ENCODE results near the gene CALD1. TPM values are rescaled to one million over a fixed set of nuclear protein-coding genes. Genes with fewer than 3 reads are reported as not detected.

Gene CALD1
- total RNA-seq, 1 donor from 2014 or later = 95.4 TPM

DNA sequence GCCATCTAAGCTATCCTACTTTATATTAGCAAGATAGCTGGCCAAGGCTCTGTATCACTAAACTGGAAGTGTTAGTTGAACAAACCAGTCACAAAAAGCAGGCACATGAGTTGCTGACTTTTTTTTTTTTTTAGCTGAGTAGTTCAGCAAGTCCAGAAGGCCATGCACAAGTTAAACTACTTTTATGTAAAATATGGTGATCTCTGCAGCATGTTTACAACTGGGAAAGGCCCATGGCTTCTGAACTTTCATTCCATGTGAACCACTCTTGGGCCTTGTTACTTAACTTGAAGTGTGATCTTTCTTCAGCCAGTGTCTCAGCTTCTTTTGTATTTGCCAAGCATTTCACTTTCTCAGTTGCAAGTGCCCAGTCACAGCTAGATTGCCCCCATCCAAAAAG is 78.5 kb downstream of the CALD1 start:
- DNase-seq (ENCODE audit: low spot score, unreplicated experiment) = no peak
- TF ChIP-seq, protein P1, sequence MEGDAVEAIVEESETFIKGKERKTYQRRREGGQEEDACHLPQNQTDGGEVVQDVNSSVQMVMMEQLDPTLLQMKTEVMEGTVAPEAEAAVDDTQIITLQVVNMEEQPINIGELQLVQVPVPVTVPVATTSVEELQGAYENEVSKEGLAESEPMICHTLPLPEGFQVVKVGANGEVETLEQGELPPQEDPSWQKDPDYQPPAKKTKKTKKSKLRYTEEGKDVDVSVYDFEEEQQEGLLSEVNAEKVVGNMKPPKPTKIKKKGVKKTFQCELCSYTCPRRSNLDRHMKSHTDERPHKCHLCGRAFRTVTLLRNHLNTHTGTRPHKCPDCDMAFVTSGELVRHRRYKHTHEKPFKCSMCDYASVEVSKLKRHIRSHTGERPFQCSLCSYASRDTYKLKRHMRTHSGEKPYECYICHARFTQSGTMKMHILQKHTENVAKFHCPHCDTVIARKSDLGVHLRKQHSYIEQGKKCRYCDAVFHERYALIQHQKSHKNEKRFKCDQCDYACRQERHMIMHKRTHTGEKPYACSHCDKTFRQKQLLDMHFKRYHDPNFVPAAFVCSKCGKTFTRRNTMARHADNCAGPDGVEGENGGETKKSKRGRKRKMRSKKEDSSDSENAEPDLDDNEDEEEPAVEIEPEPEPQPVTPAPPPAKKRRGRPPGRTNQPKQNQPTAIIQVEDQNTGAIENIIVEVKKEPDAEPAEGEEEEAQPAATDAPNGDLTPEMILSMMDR (IDR thresholded peaks at IDR 0.05; ENCODE audit: unreplicated experiment) = no peak
- Mint-ChIP-seq H3K9me3 (ENCODE audit: low read depth) (peaks cover 4% of the 10 kb centered on the region), H3K27ac (no peak overlapping the region), H3K4me3 (ENCODE audit: low read depth) (no peak overlapping the region), H3K27me3 (no peaks in the 10 kb centered on the region), H3K4me1 (ENCODE audit: low read depth) (peaks cover 43% of the 10 kb centered on the region), H3K36me3 (ENCODE audit: insufficient read depth) (peaks cover 1% of the 10 kb centered on the region)

DNA sequence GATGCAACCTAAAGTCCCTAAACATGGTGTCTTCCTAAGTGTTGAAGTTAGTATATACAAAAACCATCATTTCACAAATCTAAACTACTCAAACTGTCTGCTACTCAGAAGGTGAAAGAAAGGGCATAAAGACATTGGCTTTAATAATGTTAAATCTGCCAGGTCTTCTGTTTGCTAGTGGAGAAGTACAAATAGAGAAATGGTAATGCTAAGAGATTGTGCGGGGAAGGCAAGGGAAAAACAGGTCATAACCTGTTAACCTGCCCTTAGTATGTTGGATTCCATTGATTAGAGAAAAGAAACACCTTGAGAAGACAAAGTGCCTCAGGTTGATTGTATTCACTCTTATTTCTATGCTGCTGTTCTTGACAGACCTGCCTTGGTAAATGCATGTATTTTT is 80.3 kb downstream of the CALD1 start:
- H3K4me1 Mint-ChIP-seq (ENCODE audit: low read depth) = peaks cover 44% of the 10 kb centered on the region
- no peak for DNase-seq (ENCODE audit: low spot score, unreplicated experiment)
- H3K4me3 Mint-ChIP-seq (ENCODE audit: low read depth) = no peak overlapping the region
- peak overlapping the region; percentile 20 for H3K27ac Mint-ChIP-seq
- TF ChIP-seq, protein P1 (IDR thresholded peaks at IDR 0.05; ENCODE audit: unreplicated experiment) = no peak
- H3K27me3 Mint-ChIP-seq = no peaks in the 10 kb centered on the region
- peaks cover 1% of the 10 kb centered on the region for H3K36me3 Mint-ChIP-seq (ENCODE audit: insufficient read depth)
- peaks cover 4% of the 10 kb centered on the region for H3K9me3 Mint-ChIP-seq (ENCODE audit: low read depth)

DNA sequence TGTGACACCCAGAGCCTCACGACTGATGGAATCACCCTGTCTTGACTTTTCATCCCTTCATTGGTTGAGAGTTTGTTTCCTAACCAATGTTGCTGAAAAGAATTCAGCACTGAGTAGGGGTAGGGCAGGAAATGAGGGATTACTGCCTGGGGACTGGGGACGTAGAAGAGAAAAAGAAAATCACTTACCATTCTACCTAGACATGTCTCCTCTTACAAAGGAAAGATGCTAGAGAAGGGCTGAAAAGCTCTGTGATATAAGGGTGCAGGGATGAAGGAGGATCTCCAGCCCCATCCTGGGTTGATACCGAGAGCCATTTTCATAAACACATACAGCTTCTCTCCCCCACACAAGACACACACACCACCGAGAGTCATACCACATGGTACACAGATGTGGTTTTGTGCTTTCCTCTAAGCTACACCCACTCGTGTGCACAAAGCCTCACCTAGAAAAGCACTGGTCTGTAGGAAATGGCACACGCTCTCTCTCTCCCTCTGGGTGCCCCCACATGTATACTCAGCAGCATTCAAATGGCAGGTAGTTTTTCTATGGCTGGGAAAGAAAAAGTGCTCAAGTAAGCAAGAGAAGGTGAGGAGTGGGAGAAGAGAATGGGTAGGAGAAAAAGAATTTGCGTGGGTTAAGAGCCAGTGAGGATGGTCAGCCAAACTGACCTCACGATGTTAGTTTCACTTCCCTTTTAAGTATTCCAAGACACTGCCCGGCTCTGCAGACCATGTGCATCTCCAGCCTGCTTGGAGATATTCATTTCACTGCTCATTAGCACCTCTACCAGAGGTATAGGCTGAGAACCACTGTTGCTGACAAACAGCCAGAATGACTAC is 85.8 kb downstream of the CALD1 start:
- Mint-ChIP-seq H3K36me3 (ENCODE audit: insufficient read depth) (peaks cover 8% of the 10 kb centered on the region), H3K27ac (peak overlapping the region; percentile 65), H3K4me1 (ENCODE audit: low read depth) (peaks cover 60% of the 10 kb centered on the region), H3K27me3 (no peaks in the 10 kb centered on the region), H3K9me3 (ENCODE audit: low read depth) (no peaks in the 10 kb centered on the region), H3K4me3 (ENCODE audit: low read depth) (no peak overlapping the region)
- TF ChIP-seq, protein P1 (IDR thresholded peaks at IDR 0.05; ENCODE audit: unreplicated experiment) = no peak
- DNase-seq (ENCODE audit: low spot score, unreplicated experiment) = no peak

DNA sequence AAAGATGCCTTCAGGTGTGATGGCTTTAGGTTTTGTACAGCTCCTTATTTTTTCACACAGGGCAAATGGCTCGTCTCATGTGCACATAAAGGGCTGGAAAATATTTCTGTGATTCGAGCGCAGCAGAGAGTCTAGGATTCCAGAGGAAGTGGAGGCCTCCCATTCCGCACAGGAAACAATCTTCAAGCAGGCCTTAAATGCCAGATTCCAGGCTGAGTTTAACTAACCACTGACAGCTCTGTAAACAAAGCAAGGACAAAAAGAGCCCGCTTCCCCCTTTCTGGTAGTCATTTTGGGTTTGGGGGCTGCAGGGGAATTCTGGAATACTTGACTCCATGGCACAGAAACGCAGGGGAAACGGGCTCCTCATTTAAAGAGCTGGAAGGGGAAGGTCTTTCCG is 87.2 kb downstream of the CALD1 start:
- TF ChIP-seq, protein P1 (IDR thresholded peaks at IDR 0.05; ENCODE audit: unreplicated experiment) = no peak
- Mint-ChIP-seq H3K9me3 (ENCODE audit: low read depth) (no peaks in the 10 kb centered on the region), H3K36me3 (ENCODE audit: insufficient read depth) (peaks cover 8% of the 10 kb centered on the region), H3K27me3 (no peaks in the 10 kb centered on the region), H3K4me1 (ENCODE audit: low read depth) (peaks cover 53% of the 10 kb centered on the region), H3K27ac (peak overlapping the region; percentile 91), H3K4me3 (ENCODE audit: low read depth) (peak overlapping the region; percentile 60)
- DNase-seq (ENCODE audit: low spot score, unreplicated experiment) = no peak

DNA sequence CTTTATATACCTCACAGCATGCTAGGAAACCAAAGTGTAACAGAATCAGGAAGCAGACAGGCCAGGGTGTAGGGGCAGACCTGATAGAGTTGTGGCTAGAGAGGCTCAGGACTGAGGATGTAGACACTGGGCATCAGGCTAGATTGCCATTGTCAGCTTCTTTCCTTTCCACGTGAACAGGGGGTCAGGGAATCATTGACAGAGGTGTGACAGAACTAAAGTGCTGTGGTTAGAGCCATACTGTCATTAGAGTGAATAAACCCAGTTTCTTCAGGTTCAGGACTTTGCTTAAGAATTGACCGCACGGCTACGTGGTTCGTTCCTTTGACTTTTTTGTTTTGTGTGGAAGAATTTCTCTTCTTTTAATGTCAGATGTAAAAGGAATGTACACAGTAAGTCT is 90.7 kb downstream of the CALD1 start:
- Mint-ChIP-seq H3K36me3 (ENCODE audit: insufficient read depth) (peaks cover 8% of the 10 kb centered on the region), H3K9me3 (ENCODE audit: low read depth) (no peaks in the 10 kb centered on the region), H3K4me1 (ENCODE audit: low read depth) (peaks cover 58% of the 10 kb centered on the region), H3K4me3 (ENCODE audit: low read depth) (no peak overlapping the region), H3K27ac (no peak overlapping the region), H3K27me3 (no peaks in the 10 kb centered on the region)
- TF ChIP-seq, protein P1 (IDR thresholded peaks at IDR 0.05; ENCODE audit: unreplicated experiment) = no peak
- DNase-seq (ENCODE audit: low spot score, unreplicated experiment) = no peak

Measured in progenitor cell of endocrine pancreas (in vitro differentiated cells).